CD4-positive, alpha-beta memory T cell (primary cell): Measurements from ENCODE around the gene C11orf68. TPM values are rescaled to one million over a fixed set of nuclear protein-coding genes. Genes with fewer than 3 reads are reported as not detected.
"Not testable (repeated sequence)": the region's sequence is repeated elsewhere in the genome, so short reads cannot be mapped to it uniquely, and the experiment has no call there.

ENCODE experiments used
- CTCF ChIA-PET: fragments of 350-600 bp; sonication (Branson Sonifier 250); formaldehyde crosslinking; loops from one replicate; lab custom pipeline; 2021; ENCODE audit warnings: inconsistent platforms; ENCODE audit not compliant: partially characterized antibody; lab: Charles Lee
- POLR2A ChIA-PET: fragments of 350-600 bp; sonication (Branson Sonifier 250); formaldehyde crosslinking; loops from one replicate; lab custom pipeline; 2021; ENCODE audit not compliant: partially characterized antibody; lab: Charles Lee
- DNase-seq, 5 donors: peaks; one replicate each; pipeline versions ENCODE4 v3.0.0 to v3.0.0-alpha.2; 2020 to 2022; ENCODE audit warnings: mixed read lengths in 1 of 5
- H3K27ac ChIP-seq: one replicate; pipeline ENCODE4 v1.7.0; 2013; ENCODE audit warnings: low read depth, low read length
- H3K27me3 ChIP-seq: 2 replicates; pipeline ENCODE4 v1.7.0; 2013; ENCODE audit warnings: mild to moderate bottlenecking, low read length, moderate library complexity; ENCODE audit not compliant: insufficient read depth
- H3K36me3 ChIP-seq: 2 replicates; pipeline ENCODE4 v1.7.0; 2013; ENCODE audit warnings: mild to moderate bottlenecking, low read length, moderate library complexity; ENCODE audit not compliant: insufficient read depth
- H3K4me1 ChIP-seq: 2 replicates; pipeline ENCODE4 v1.7.0; 2013; ENCODE audit warnings: mild to moderate bottlenecking, low read length, moderate library complexity; ENCODE audit not compliant: insufficient read depth
- H3K4me3 ChIP-seq, 2 donors: one replicate each; pipeline ENCODE4 v1.7.0; 2013; ENCODE audit warnings: low read length in 2 of 2, mild to moderate bottlenecking in 1 of 2
- H3K9me3 ChIP-seq, 2 donors: one replicate each; pipeline ENCODE4 v1.7.0; 2013; ENCODE audit warnings: low read length in 2 of 2, control low read depth in 1 of 2; ENCODE audit not compliant: control insufficient read depth in 1 of 2
- H3K27ac Mint-ChIP-seq, 7 donors: one replicate each; pipeline ENCODE4 v1.8.0; 2020 to 2021; ENCODE audit warnings: mixed read lengths in 7 of 7, mild to moderate bottlenecking in 6 of 7, inconsistent platforms in 3 of 7, moderate library complexity in 3 of 7
- H3K27me3 Mint-ChIP-seq, 2 donors: one replicate each; pipeline ENCODE4 v1.8.0; 2020 to 2021; ENCODE audit warnings: mixed read lengths in 2 of 2
- H3K36me3 Mint-ChIP-seq, 2 donors: one replicate each; pipeline ENCODE4 v1.8.0; 2020 to 2021; ENCODE audit warnings: mixed read lengths in 2 of 2, inconsistent platforms in 1 of 2, mild to moderate bottlenecking in 1 of 2
- H3K4me1 Mint-ChIP-seq, 4 donors: one replicate each; pipeline ENCODE4 v1.8.0; 2020 to 2021; ENCODE audit warnings: mixed read lengths in 4 of 4, mild to moderate bottlenecking in 1 of 4
- H3K4me3 Mint-ChIP-seq, 8 donors: one replicate each; pipeline ENCODE4 v1.8.0; 2020 to 2021; ENCODE audit warnings: mixed read lengths in 8 of 8, mild to moderate bottlenecking in 7 of 8, moderate library complexity in 6 of 8, inconsistent platforms in 3 of 8
- H3K9me3 Mint-ChIP-seq, 8 donors: one replicate each; pipeline ENCODE4 v1.8.0; 2020 to 2021; ENCODE audit warnings: mixed read lengths in 8 of 8, mild to moderate bottlenecking in 5 of 8, inconsistent platforms in 3 of 8, moderate library complexity in 1 of 8
- intact Hi-C: fragments of 100-400 bp; cut with micrococcal nuclease; formaldehyde crosslinking; loops from one replicate; pipeline ENCODE4 v1.15.1; 2023
- polyA plus RNA-seq, 2 donors: library from polyadenylated mRNA; unstranded; fragments of 300-500 nt; fragmentation: Illumina TruSeq; gene quantifications; one replicate each; pipeline ENCODE4 v1.2.3, GENCODE V29; 2021
- total RNA-seq, 2 experiments: library from RNA; stranded (reverse); gene quantifications; one replicate each; pipeline ENCODE4 v1.2.3, GENCODE V29; 2021

The C11orf68 gene
- total and polyA plus RNA-seq, 4 experiments from 2014 or later: 48.0 to 81.6 (median 58.3) TPM

DNA sequence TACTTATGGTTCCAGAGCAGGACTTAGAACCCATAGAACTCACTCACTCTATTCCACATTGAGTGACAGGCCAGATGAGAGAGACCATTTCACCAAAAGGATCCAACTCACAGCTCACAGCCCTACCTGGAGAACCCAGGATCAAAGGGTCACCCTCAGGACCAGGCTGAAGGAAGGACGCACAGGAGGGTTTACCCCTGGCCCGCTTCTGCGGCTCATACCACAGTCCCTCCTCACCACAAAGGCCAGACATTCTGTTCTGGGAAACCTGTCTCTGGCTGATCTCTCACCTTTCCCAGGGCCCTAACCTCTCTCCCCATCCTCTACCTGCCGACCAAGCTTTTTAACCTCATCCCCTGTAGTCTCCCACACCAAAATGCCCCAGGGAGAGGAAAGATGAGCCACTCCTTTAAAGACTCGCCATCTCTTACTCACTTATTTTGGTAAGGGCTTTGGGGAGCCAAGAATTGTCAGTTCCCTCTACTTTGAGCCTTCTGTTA, 23.3 kb downstream of the C11orf68 start:
- H3K4me1 Mint-ChIP-seq: peaks cover 18 to 52% (median 26%) of the 10 kb centered on the region in 4 donors
- no peak overlapping the region for H3K4me3 ChIP-seq
- peaks cover 50% of the 10 kb centered on the region for H3K4me1 ChIP-seq
- H3K9me3 ChIP-seq: no peaks in the 10 kb centered on the region
- intact Hi-C loops: no loop called here
- no peaks in the 10 kb centered on the region for H3K9me3 Mint-ChIP-seq
- no peak overlapping the region for H3K27ac ChIP-seq
- no peaks in the 10 kb centered on the region for H3K36me3 Mint-ChIP-seq
- H3K4me3 Mint-ChIP-seq: peak overlapping the region in 4 of 8 donors; percentile 15 to 54 (median 30)
- ChIA-PET CTCF (interaction anchor here (1.1 to 11.2 kb wide), 2 partner anchors 8 to 107 kb away, joined by 3 to 162 read pairs; partner anchors contain the start of genes CCDC85B and FIBP), POLR2A (interaction anchor here (0.7 kb wide), 1 partner anchor 65 kb away, joined by 3 read pairs; no protein-coding TSS in a partner anchor)
- no peak for DNase-seq
- peaks cover 4% of the 10 kb centered on the region for H3K27me3 ChIP-seq
- H3K36me3 ChIP-seq: no peaks in the 10 kb centered on the region
- no peaks in the 10 kb centered on the region for H3K27me3 Mint-ChIP-seq
- peak overlapping the region in 6 of 7 donors; percentile 72 to 91 (median 80) for H3K27ac Mint-ChIP-seq

GRCh38 chr11:65894034-65894591, 24.7 kb downstream of the C11orf68 start:
- peaks cover 52% of the 10 kb centered on the region for H3K4me1 ChIP-seq
- peak overlapping the region; percentile 27 to 46 for H3K4me3 ChIP-seq
- peaks cover 30 to 64% (median 37%) of the 10 kb centered on the region in 4 donors for H3K4me1 Mint-ChIP-seq
- H3K27ac Mint-ChIP-seq: peak overlapping the region; percentile 82 to 96 (median 92)
- H3K27ac ChIP-seq: peak overlapping the region; percentile 86
- H3K27me3 Mint-ChIP-seq: no peaks in the 10 kb centered on the region
- peak overlapping the region; percentile 65 to 85 (median 82) for H3K4me3 Mint-ChIP-seq
- H3K9me3 ChIP-seq: no peaks in the 10 kb centered on the region
- peaks cover 0 to under 1% (median 0%) of the 10 kb centered on the region in 8 donors for H3K9me3 Mint-ChIP-seq
- no peaks in the 10 kb centered on the region for H3K27me3 ChIP-seq
- intact Hi-C loops: no loop called here
- peaks cover 0 to 3% of the 10 kb centered on the region in 2 donors for H3K36me3 Mint-ChIP-seq
- CTCF ChIA-PET: interaction anchor here (0.9 to 15.3 kb wide), 6 partner anchors 6 to 99 kb away, joined by 3 to 281 read pairs (median 4); partner anchors contain the start of genes CCDC85B, CFL1, FIBP and MUS81
- POLR2A ChIA-PET: interaction anchor here (0.7 to 17.4 kb wide), 9 partner anchors 10 to 222 kb away, joined by 3 to 435 read pairs (median 6); partner anchors contain the start of genes C11orf68, CFL1, DRAP1 and KAT5
- H3K36me3 ChIP-seq: no peaks in the 10 kb centered on the region
- peak in 3 of 5 donors; percentile 21 to 47 (median 33) for DNase-seq

GRCh38 chr11:65892661-65893317, 26.1 kb downstream of the C11orf68 start:
- H3K4me3 ChIP-seq: peak overlapping the region in 1 of 2 donors; percentile 69
- H3K27me3 ChIP-seq: no peaks in the 10 kb centered on the region
- Mint-ChIP-seq H3K36me3 (peaks cover 0 to 14% of the 10 kb centered on the region in 2 donors), H3K27me3 (no peaks in the 10 kb centered on the region), H3K27ac (peak overlapping the region; percentile 82 to 96 (median 92)), H3K9me3 (peaks cover 0 to 1% (median 0%) of the 10 kb centered on the region in 8 donors), H3K4me3 (peak overlapping the region; percentile 65 to 87 (median 82)), H3K4me1 (peaks cover 35 to 73% (median 44%) of the 10 kb centered on the region in 4 donors)
- no peak for DNase-seq
- H3K4me1 ChIP-seq: peaks cover 56% of the 10 kb centered on the region
- intact Hi-C loops: no loop called here
- peak overlapping the region; percentile 86 for H3K27ac ChIP-seq
- CTCF ChIA-PET: interaction anchor here (0.9 to 15.3 kb wide), 4 partner anchors 33 to 96 kb away, joined by 4 to 281 read pairs (median 130); partner anchors contain the start of genes CFL1 and MUS81
- H3K36me3 ChIP-seq: no peaks in the 10 kb centered on the region
- no peaks in the 10 kb centered on the region for H3K9me3 ChIP-seq
- POLR2A ChIA-PET: interaction anchor here (0.7 to 17.4 kb wide), 9 partner anchors 8 to 112 kb away, joined by 3 to 435 read pairs (median 53); partner anchors contain the start of genes AP5B1, BANF1, C11orf68 and CFL1

DNA sequence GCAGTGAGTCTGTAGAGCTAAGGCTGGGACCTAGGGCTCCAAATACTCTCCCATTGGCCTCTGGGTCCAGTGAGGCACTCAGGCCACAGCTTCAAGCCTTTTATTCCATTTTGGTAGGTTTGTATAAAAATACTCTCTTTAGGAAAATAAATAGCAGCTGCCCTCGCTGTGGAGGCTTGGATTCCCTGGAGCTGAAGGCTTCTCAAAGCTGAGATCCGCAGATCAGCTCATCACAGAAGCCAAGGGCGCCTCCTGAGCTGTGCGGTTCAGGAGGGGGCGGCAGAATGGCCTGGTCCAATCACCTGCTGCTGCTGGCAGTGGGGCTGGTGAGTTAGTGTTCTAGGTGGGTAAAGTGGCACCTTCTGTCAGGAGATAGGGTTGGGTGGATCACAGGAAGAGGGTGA, 26.7 kb downstream of the C11orf68 start:
- H3K27me3 Mint-ChIP-seq, intact Hi-C loops, H3K9me3 ChIP-seq, H3K36me3 ChIP-seq, H3K27me3 ChIP-seq, H3K9me3 Mint-ChIP-seq: not testable (repeated sequence)
- peak in 1 of 5 donors; percentile 66 for DNase-seq
- CTCF ChIA-PET: interaction anchor here (0.9 to 15.3 kb wide), 6 partner anchors 7 to 130 kb away, joined by 4 to 281 read pairs (median 86); partner anchors contain the start of genes CFL1, FOSL1 and MUS81
- POLR2A ChIA-PET: interaction anchor here (0.7 to 17.4 kb wide), 7 partner anchors 9 to 97 kb away, joined by 3 to 435 read pairs (median 97); partner anchors contain the start of genes C11orf68, CFL1, DRAP1 and FOSL1
- Mint-ChIP-seq H3K27ac (peak overlapping the region; percentile 82 to 96 (median 92)), H3K4me3 (peak overlapping the region; percentile 65 to 87 (median 82)), H3K36me3 (peaks cover 0 to 15% of the 10 kb centered on the region in 2 donors), H3K4me1 (peaks cover 35 to 79% (median 48%) of the 10 kb centered on the region in 4 donors)
- peak overlapping the region; percentile 47 to 69 for H3K4me3 ChIP-seq
- H3K27ac ChIP-seq: peak overlapping the region; percentile 86
- H3K4me1 ChIP-seq: peaks cover 62% of the 10 kb centered on the region

- peak overlapping the region; percentile 47 to 69 for H3K4me3 ChIP-seq
- peak in 1 of 5 donors; percentile 50 for DNase-seq
- POLR2A ChIA-PET: interaction anchor here (0.9 to 17.4 kb wide), 39 partner anchors 7 to 1574 kb away, joined by 3 to 435 read pairs (median 8); partner anchors contain the start of genes AP5B1, BANF1, BRMS1 and C11orf68
- H3K4me3 Mint-ChIP-seq: peak overlapping the region; percentile 65 to 90 (median 82)
- H3K36me3 Mint-ChIP-seq: peaks cover 0 to 20% of the 10 kb centered on the region in 2 donors
- no peaks in the 10 kb centered on the region for H3K36me3 ChIP-seq
- no peaks in the 10 kb centered on the region for H3K9me3 ChIP-seq
- H3K27ac Mint-ChIP-seq: peak overlapping the region; percentile 82 to 97 (median 93)
- H3K4me1 Mint-ChIP-seq: peaks cover 39 to 85% (median 51%) of the 10 kb centered on the region in 4 donors
- CTCF ChIA-PET: interaction anchor here (0.9 to 15.3 kb wide), 25 partner anchors 7 to 420 kb away, joined by 3 to 281 read pairs (median 6); partner anchors contain the start of genes C11orf68, CFL1, CTSW and FOSL1
- H3K4me1 ChIP-seq: peaks cover 62% of the 10 kb centered on the region
- intact Hi-C loops: no loop called here
- peak overlapping the region; percentile 86 for H3K27ac ChIP-seq
- no peaks in the 10 kb centered on the region for H3K27me3 Mint-ChIP-seq
- H3K9me3 Mint-ChIP-seq: peaks cover 0 to 1% (median 0%) of the 10 kb centered on the region in 8 donors
- H3K27me3 ChIP-seq: no peaks in the 10 kb centered on the region
These were observed 27.4 kb downstream of the C11orf68 start for GRCh38 chr11:65891219-65892136.
